Measurements from ENCODE around the gene ATG9B. TPM values are rescaled to one million over a fixed set of nuclear protein-coding genes. Genes with fewer than 3 reads are reported as not detected.

The ATG9B gene
- total RNA-seq, 4 donors from 2014 or later: 0.55 to 1.5 (median 0.76) TPM; not detected in 1

GRCh38 chr7:151058781-151059366 is 34.6 kb upstream of the ATG9B start:
- H3K27ac ChIP-seq: peak overlapping the region; percentile 98 to 99
- intact Hi-C loops (cut with DNase I; ENCODE audit: low total_unique reads): no loop called here
- no peaks in the 10 kb centered on the region for H3K27me3 ChIP-seq
- no peaks in the 10 kb centered on the region for H3K36me3 ChIP-seq
- no peaks in the 10 kb centered on the region for H3K9me3 ChIP-seq
- H3K4me1 ChIP-seq: peaks cover 0 to 33% of the 10 kb centered on the region in 2 donors
- H3K4me3 ChIP-seq: peak overlapping the region; percentile 71 to 82
- DNase-seq: no peak
- TF ChIP-seq POLR2A (IDR thresholded peaks at IDR 0.05): no peak
- TF ChIP-seq CTCF (IDR thresholded peaks at IDR 0.05): no peak

GRCh38 chr7:151057989-151058780 is 33.9 kb upstream of the ATG9B start:
- Histone ChIP-seq H3K9me3 (no peaks in the 10 kb centered on the region), H3K36me3 (no peaks in the 10 kb centered on the region), H3K4me3 (peak overlapping the region; percentile 58 to 82), H3K27me3 (no peaks in the 10 kb centered on the region), H3K27ac (peak overlapping the region; percentile 98 to 99), H3K4me1 (peaks cover 0 to 33% of the 10 kb centered on the region in 2 donors)
- TF ChIP-seq CTCF (IDR thresholded peaks at IDR 0.05) (peak in 2 of 4 experiments; percentile 2 to 15), POLR2A (IDR thresholded peaks at IDR 0.05) (peak; percentile 83 to 96)
- peak; percentile 98 to 99 for DNase-seq
- intact Hi-C loops (cut with DNase I; ENCODE audit: low total_unique reads): no loop called here

- Histone ChIP-seq H3K36me3 (no peaks in the 10 kb centered on the region), H3K4me3 (peak within 1 kb of the TSS; percentile 58 to 82), H3K27me3 (no peaks in the 10 kb centered on the region), H3K4me1 (peaks cover 0 to 31% of the 10 kb centered on the region in 2 donors), H3K9me3 (no peaks in the 10 kb centered on the region), H3K27ac (peak within 1 kb of the TSS; percentile 98 to 99)
- intact Hi-C loops (cut with DNase I; ENCODE audit: low total_unique reads): no loop called here
- peak in 1 of 2 donors; percentile 39 for DNase-seq
- TF ChIP-seq CTCF (IDR thresholded peaks at IDR 0.05) (no peak), POLR2A (IDR thresholded peaks at IDR 0.05) (no peak)
These were observed 33.3 kb upstream of the ATG9B start, which contains the start of gene CDK5 for GRCh38 chr7:151057506-151057988. Gene CDK5, minus strand, starts transcription at chr7:151057897. Its CDS starts 49 bp downstream, at chr7:151057848.

- peak overlapping the region; percentile 58 to 82 for H3K4me3 ChIP-seq
- H3K4me1 ChIP-seq: peaks cover 0 to 26% of the 10 kb centered on the region in 2 donors
- H3K27ac ChIP-seq: peak overlapping the region in 1 of 2 donors; percentile 99
- no peak for DNase-seq
- no peaks in the 10 kb centered on the region for H3K27me3 ChIP-seq
- TF ChIP-seq POLR2A (IDR thresholded peaks at IDR 0.05): no peak
- no peak for TF ChIP-seq CTCF (IDR thresholded peaks at IDR 0.05)
- H3K36me3 ChIP-seq: no peaks in the 10 kb centered on the region
- intact Hi-C loops (cut with DNase I; ENCODE audit: low total_unique reads): no loop called here
- H3K9me3 ChIP-seq: no peaks in the 10 kb centered on the region
These were observed 32.6 kb upstream of the ATG9B start for GRCh38 chr7:151056666-151057505.

Data from uterus (tissue), 4 donors.